ENCODE measurements around the gene SMIM38. TPM values are rescaled to one million over a fixed set of nuclear protein-coding genes. Genes with fewer than 3 reads are reported as not detected.

SMIM38 gene
- total and polyA plus RNA-seq, 4 donors = 0.03 to 1.7 (median 0.07) TPM

DNA sequence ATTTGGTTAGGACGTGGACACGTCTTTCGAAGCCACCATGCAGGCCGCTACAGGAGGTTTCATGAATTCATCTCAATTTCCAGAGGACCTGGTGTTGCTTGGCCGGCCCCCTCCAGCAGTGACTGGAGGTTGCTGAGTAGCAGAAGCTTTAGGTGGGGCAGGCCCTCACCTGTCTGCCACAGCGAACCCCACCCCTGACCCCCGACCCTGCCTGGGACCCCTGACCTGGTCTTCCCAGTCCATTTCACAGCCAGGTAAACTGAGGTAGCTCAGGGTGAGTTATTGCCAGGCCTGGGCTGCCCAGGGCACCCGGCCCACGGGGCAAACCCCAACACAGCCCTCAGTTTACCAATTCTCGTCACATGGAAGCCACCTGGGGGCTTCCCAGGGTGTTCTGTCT is 39.1 kb upstream of the SMIM38 start:
- H3K9ac ChIP-seq (ENCODE audit: low read depth in 1 of 2, low read length in 2 of 2) = no peak overlapping the region
- H3K9me3 ChIP-seq (ENCODE audit: control insufficient read depth in 4 of 4, low read length in 3 of 4) = peaks cover 0 to 4% (median 0%) of the 10 kb centered on the region in 4 donors
- peaks cover 0 to 10% (median 4%) of the 10 kb centered on the region in 4 donors for H3K4me1 ChIP-seq (ENCODE audit: control insufficient read depth in 4 of 4, insufficient read depth in 4 of 4, low read length in 3 of 4)
- no peaks in the 10 kb centered on the region for H3K36me3 ChIP-seq (ENCODE audit: control insufficient read depth in 4 of 4, insufficient read depth in 3 of 4, low read depth in 1 of 4, low read length in 3 of 4)
- no peak overlapping the region for H3K4me3 ChIP-seq (ENCODE audit: low read depth in 1 of 3, low read length in 3 of 3)
- no peak for DNase-seq (ENCODE audit: low spot score)
- 94% methylated on average over 10 of the region's 10 CpGs for WGBS
- H3K27ac ChIP-seq (ENCODE audit: low read depth in 1 of 2, low read length in 2 of 2) = no peak overlapping the region
- no peak for TF ChIP-seq HNF4G (IDR thresholded peaks at IDR 0.05)
- TF ChIP-seq HNF4A (conservative IDR thresholded peaks at IDR 0.05) = no peak
- no peak for TF ChIP-seq RAD21 (IDR thresholded peaks at IDR 0.05)
- TF ChIP-seq JUND (IDR thresholded peaks at IDR 0.05) = no peak
- TF ChIP-seq FOXA2 (IDR thresholded peaks at IDR 0.05) = no peak
- H3K27me3 ChIP-seq (ENCODE audit: control insufficient read depth in 4 of 4, insufficient read depth in 4 of 4, low read length in 3 of 4) = no peaks in the 10 kb centered on the region

DNA sequence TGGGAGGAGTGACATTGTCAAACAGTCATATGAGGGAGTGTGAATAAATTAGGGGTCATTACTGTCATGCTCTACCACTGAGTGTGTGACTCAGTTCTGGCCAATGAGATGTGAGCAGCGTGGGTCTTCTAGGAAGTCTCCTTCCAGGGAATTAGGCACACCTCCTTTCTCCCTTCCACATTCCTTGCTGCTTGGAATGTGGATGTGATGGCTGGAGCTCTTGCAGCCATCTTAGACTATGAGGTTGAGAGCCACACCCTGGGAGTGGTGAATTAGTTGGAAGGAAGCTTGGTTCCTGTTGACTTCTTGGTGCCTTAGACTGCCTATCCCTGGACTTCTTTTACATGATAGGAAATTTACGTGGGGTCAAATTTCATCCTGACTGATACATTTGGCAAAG is 36.5 kb upstream of the SMIM38 start:
- 94% methylated on average over 2 of the region's 2 CpGs for WGBS
- Histone ChIP-seq H3K36me3 (ENCODE audit: control insufficient read depth in 4 of 4, insufficient read depth in 3 of 4, low read depth in 1 of 4, low read length in 3 of 4) (no peaks in the 10 kb centered on the region), H3K9ac (ENCODE audit: low read depth in 1 of 2, low read length in 2 of 2) (no peak overlapping the region), H3K9me3 (ENCODE audit: control insufficient read depth in 4 of 4, low read length in 3 of 4) (peaks cover 0 to 4% (median 0%) of the 10 kb centered on the region in 4 donors), H3K4me1 (ENCODE audit: control insufficient read depth in 4 of 4, insufficient read depth in 4 of 4, low read length in 3 of 4) (peaks cover 0 to 10% (median 5%) of the 10 kb centered on the region in 4 donors), H3K27me3 (ENCODE audit: control insufficient read depth in 4 of 4, insufficient read depth in 4 of 4, low read length in 3 of 4) (no peaks in the 10 kb centered on the region), H3K27ac (ENCODE audit: low read depth in 1 of 2, low read length in 2 of 2) (no peak overlapping the region), H3K4me3 (ENCODE audit: low read depth in 1 of 3, low read length in 3 of 3) (no peak overlapping the region)
- no peak for DNase-seq (ENCODE audit: low spot score)
- TF ChIP-seq RAD21 (IDR thresholded peaks at IDR 0.05) (no peak), RXRA (IDR thresholded peaks at IDR 0.05) (no peak), FOXA2 (IDR thresholded peaks at IDR 0.05) (no peak), REST (IDR thresholded peaks at IDR 0.05) (no peak), GABPA (IDR thresholded peaks at IDR 0.05 in 1 of 2, conservative IDR thresholded peaks at IDR 0.05 in 1 of 2) (no peak)
- TF ChIP-seq, protein P1, sequence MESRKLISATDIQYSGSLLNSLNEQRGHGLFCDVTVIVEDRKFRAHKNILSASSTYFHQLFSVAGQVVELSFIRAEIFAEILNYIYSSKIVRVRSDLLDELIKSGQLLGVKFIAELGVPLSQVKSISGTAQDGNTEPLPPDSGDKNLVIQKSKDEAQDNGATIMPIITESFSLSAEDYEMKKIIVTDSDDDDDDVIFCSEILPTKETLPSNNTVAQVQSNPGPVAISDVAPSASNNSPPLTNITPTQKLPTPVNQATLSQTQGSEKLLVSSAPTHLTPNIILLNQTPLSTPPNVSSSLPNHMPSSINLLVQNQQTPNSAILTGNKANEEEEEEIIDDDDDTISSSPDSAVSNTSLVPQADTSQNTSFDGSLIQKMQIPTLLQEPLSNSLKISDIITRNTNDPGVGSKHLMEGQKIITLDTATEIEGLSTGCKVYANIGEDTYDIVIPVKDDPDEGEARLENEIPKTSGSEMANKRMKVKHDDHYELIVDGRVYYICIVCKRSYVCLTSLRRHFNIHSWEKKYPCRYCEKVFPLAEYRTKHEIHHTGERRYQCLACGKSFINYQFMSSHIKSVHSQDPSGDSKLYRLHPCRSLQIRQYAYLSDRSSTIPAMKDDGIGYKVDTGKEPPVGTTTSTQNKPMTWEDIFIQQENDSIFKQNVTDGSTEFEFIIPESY (IDR thresholded peaks at IDR 0.05) = no peak
- TF ChIP-seq, protein P2, sequence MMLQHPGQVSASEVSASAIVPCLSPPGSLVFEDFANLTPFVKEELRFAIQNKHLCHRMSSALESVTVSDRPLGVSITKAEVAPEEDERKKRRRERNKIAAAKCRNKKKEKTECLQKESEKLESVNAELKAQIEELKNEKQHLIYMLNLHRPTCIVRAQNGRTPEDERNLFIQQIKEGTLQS (IDR thresholded peaks at IDR 0.05) = no peak

DNA sequence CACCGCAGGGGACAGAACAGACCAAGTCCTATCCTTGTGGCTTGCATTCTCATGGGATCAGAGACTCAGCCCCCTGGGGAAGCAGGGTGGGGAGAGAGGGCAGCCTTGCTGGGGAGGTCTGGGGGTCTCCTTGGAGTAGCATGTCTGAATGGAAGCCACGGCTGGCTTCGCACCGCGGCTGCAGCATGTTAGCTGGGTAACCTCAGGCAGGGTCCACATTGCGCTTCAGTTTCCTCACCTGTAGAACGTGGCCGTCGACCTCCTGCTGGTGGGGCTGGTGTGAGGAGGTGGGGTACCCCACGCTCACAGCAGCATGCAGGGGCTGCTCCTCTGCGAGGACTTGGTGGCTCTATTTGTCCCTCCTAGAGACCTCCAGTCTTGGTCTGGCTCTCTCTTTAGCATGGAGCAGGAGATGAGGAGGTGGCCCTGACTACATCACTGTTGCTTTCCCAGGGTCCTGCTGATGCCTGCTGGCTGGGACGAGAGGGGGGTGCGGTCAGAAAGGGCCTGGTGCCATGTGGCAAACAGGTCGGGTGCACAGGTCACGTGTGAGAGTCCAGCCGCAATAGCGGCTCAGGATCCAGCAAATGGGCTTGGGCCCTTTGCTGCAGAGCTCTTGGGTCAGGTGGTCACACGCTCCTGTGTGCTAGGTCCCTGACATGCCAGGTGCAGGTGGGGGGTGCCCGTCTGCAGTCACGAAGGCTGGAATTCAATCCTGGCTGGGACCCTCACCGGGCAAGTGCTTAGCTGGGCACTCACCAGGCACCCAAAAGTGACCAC is 35.4 kb upstream of the SMIM38 start:
- TF ChIP-seq GABPA (IDR thresholded peaks at IDR 0.05 in 1 of 2, conservative IDR thresholded peaks at IDR 0.05 in 1 of 2) = no peak
- no peak for TF ChIP-seq YY1 (IDR thresholded peaks at IDR 0.05)
- TF ChIP-seq MAX (IDR thresholded peaks at IDR 0.05) = no peak
- DNase-seq (ENCODE audit: low spot score) = no peak

More for the DNA sequence above, 35.4 kb upstream of the SMIM38 start:
- Histone ChIP-seq H3K4me1 (ENCODE audit: control insufficient read depth in 4 of 4, insufficient read depth in 4 of 4, low read length in 3 of 4) (peaks cover 0 to 7% (median 4%) of the 10 kb centered on the region in 4 donors), H3K27ac (ENCODE audit: low read depth in 1 of 2, low read length in 2 of 2) (no peak overlapping the region), H3K4me3 (ENCODE audit: low read depth in 1 of 3, low read length in 3 of 3) (no peak overlapping the region), H3K9me3 (ENCODE audit: control insufficient read depth in 4 of 4, low read length in 3 of 4) (peaks cover 0 to 4% (median 0%) of the 10 kb centered on the region in 4 donors), H3K27me3 (ENCODE audit: control insufficient read depth in 4 of 4, insufficient read depth in 4 of 4, low read length in 3 of 4) (no peaks in the 10 kb centered on the region), H3K9ac (ENCODE audit: low read depth in 1 of 2, low read length in 2 of 2) (no peak overlapping the region), H3K36me3 (ENCODE audit: control insufficient read depth in 4 of 4, insufficient read depth in 3 of 4, low read depth in 1 of 4, low read length in 3 of 4) (no peaks in the 10 kb centered on the region)
- WGBS = 83% methylated on average over 21 of the region's 21 CpGs
